CD4-positive, alpha-beta memory T cell (primary cell): ENCODE measurements around the gene HINT2. TPM values are rescaled to one million over a fixed set of nuclear protein-coding genes. Genes with fewer than 3 reads are reported as not detected.

ENCODE experiments used
- CTCF ChIA-PET: fragments of 350-600 bp; sonication (Branson Sonifier 250); formaldehyde crosslinking; loops from one replicate; lab custom pipeline; 2021; ENCODE audit warnings: inconsistent platforms; ENCODE audit not compliant: partially characterized antibody; lab: Charles Lee
- POLR2A ChIA-PET: fragments of 350-600 bp; sonication (Branson Sonifier 250); formaldehyde crosslinking; loops from one replicate; lab custom pipeline; 2021; ENCODE audit not compliant: partially characterized antibody; lab: Charles Lee
- DNase-seq, 5 donors: peaks; one replicate each; pipeline versions ENCODE4 v3.0.0 to v3.0.0-alpha.2; 2020 to 2022; ENCODE audit warnings: mixed read lengths in 1 of 5
- H3K27ac ChIP-seq: one replicate; pipeline ENCODE4 v1.7.0; 2013; ENCODE audit warnings: low read depth, low read length
- H3K27me3 ChIP-seq: 2 replicates; pipeline ENCODE4 v1.7.0; 2013; ENCODE audit warnings: mild to moderate bottlenecking, low read length, moderate library complexity; ENCODE audit not compliant: insufficient read depth
- H3K36me3 ChIP-seq: 2 replicates; pipeline ENCODE4 v1.7.0; 2013; ENCODE audit warnings: mild to moderate bottlenecking, low read length, moderate library complexity; ENCODE audit not compliant: insufficient read depth
- H3K4me1 ChIP-seq: 2 replicates; pipeline ENCODE4 v1.7.0; 2013; ENCODE audit warnings: mild to moderate bottlenecking, low read length, moderate library complexity; ENCODE audit not compliant: insufficient read depth
- H3K4me3 ChIP-seq, 2 donors: one replicate each; pipeline ENCODE4 v1.7.0; 2013; ENCODE audit warnings: low read length in 2 of 2, mild to moderate bottlenecking in 1 of 2
- H3K9me3 ChIP-seq, 2 donors: one replicate each; pipeline ENCODE4 v1.7.0; 2013; ENCODE audit warnings: low read length in 2 of 2, control low read depth in 1 of 2; ENCODE audit not compliant: control insufficient read depth in 1 of 2
- H3K27ac Mint-ChIP-seq, 7 donors: one replicate each; pipeline ENCODE4 v1.8.0; 2020 to 2021; ENCODE audit warnings: mixed read lengths in 7 of 7, mild to moderate bottlenecking in 6 of 7, inconsistent platforms in 3 of 7, moderate library complexity in 3 of 7
- H3K27me3 Mint-ChIP-seq, 2 donors: one replicate each; pipeline ENCODE4 v1.8.0; 2020 to 2021; ENCODE audit warnings: mixed read lengths in 2 of 2
- H3K36me3 Mint-ChIP-seq, 2 donors: one replicate each; pipeline ENCODE4 v1.8.0; 2020 to 2021; ENCODE audit warnings: mixed read lengths in 2 of 2, inconsistent platforms in 1 of 2, mild to moderate bottlenecking in 1 of 2
- H3K4me1 Mint-ChIP-seq, 4 donors: one replicate each; pipeline ENCODE4 v1.8.0; 2020 to 2021; ENCODE audit warnings: mixed read lengths in 4 of 4, mild to moderate bottlenecking in 1 of 4
- H3K4me3 Mint-ChIP-seq, 8 donors: one replicate each; pipeline ENCODE4 v1.8.0; 2020 to 2021; ENCODE audit warnings: mixed read lengths in 8 of 8, mild to moderate bottlenecking in 7 of 8, moderate library complexity in 6 of 8, inconsistent platforms in 3 of 8
- H3K9me3 Mint-ChIP-seq, 8 donors: one replicate each; pipeline ENCODE4 v1.8.0; 2020 to 2021; ENCODE audit warnings: mixed read lengths in 8 of 8, mild to moderate bottlenecking in 5 of 8, inconsistent platforms in 3 of 8, moderate library complexity in 1 of 8
- intact Hi-C: fragments of 100-400 bp; cut with micrococcal nuclease; formaldehyde crosslinking; loops from one replicate; pipeline ENCODE4 v1.15.1; 2023
- polyA plus RNA-seq, 2 donors: library from polyadenylated mRNA; unstranded; fragments of 300-500 nt; fragmentation: Illumina TruSeq; gene quantifications; one replicate each; pipeline ENCODE4 v1.2.3, GENCODE V29; 2021
- total RNA-seq, 2 experiments: library from RNA; stranded (reverse); gene quantifications; one replicate each; pipeline ENCODE4 v1.2.3, GENCODE V29; 2021

The HINT2 gene
- total and polyA plus RNA-seq, 4 experiments from 2014 or later: 22.9 to 111 (median 52.8) TPM

DNA sequence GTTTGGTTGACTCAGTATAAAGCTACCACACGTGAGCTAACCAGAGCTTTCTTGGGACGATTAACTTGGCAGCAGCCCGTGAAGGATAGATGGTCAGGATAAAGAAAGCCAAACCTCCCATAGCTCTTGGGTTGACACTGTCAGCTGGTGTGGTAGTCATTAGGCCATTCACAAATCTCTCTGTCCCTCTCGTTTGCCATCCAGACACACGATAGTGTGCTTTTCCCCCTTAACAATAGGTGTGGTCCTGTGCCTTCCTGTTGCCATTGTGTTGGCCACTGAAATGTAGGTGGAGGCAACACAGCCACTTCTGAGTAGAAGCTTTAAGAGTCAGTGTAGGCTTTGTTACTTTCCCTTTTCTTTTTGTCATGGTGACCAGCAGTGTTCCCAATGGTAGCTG lies 43.6 kb upstream of the HINT2 start:
- no peak for DNase-seq
- Mint-ChIP-seq H3K4me1 (peaks cover 0 to 3% (median 1%) of the 10 kb centered on the region in 4 donors), H3K36me3 (no peaks in the 10 kb centered on the region), H3K27me3 (peaks cover 10 to 14% of the 10 kb centered on the region in 2 donors), H3K27ac (no peak overlapping the region), H3K9me3 (peaks cover 0 to 2% (median 0%) of the 10 kb centered on the region in 8 donors), H3K4me3 (no peak overlapping the region)
- intact Hi-C loops: no loop called here
- Histone ChIP-seq H3K27ac (no peak overlapping the region), H3K4me3 (no peak overlapping the region), H3K4me1 (no peaks in the 10 kb centered on the region), H3K36me3 (no peaks in the 10 kb centered on the region), H3K27me3 (no peaks in the 10 kb centered on the region), H3K9me3 (no peaks in the 10 kb centered on the region)
- POLR2A ChIA-PET: no interaction called here
- CTCF ChIA-PET: interaction anchor here (0.9 to 1.4 kb wide), 4 partner anchors 24 to 83 kb away, joined by 3 to 5 read pairs (median 3); no protein-coding TSS in a partner anchor

- peaks cover 8 to 10% of the 10 kb centered on the region in 2 donors for H3K27me3 Mint-ChIP-seq
- Histone ChIP-seq H3K27me3 (no peaks in the 10 kb centered on the region), H3K4me1 (no peaks in the 10 kb centered on the region), H3K27ac (no peak overlapping the region), H3K4me3 (no peak overlapping the region), H3K36me3 (no peaks in the 10 kb centered on the region), H3K9me3 (no peaks in the 10 kb centered on the region)
- peak overlapping the region in 2 of 7 donors; percentile 12 to 22 for H3K27ac Mint-ChIP-seq
- no peak overlapping the region for H3K4me3 Mint-ChIP-seq
- DNase-seq: no peak
- intact Hi-C loops: no loop called here
- peaks cover 0 to 2% (median 0%) of the 10 kb centered on the region in 8 donors for H3K9me3 Mint-ChIP-seq
- ChIA-PET POLR2A (interaction anchor here (0.6 to 1.0 kb wide), 2 partner anchors 11 to 125 kb away, joined by 3 read pairs; partner anchors contain the start of genes CREB3 and TLN1), CTCF (interaction anchor here (1.0 to 1.6 kb wide), 5 partner anchors 9 to 31 kb away, joined by 3 to 5 read pairs (median 3); no protein-coding TSS in a partner anchor)
- H3K4me1 Mint-ChIP-seq: peaks cover 0 to 3% (median 1%) of the 10 kb centered on the region in 4 donors
- no peaks in the 10 kb centered on the region for H3K36me3 Mint-ChIP-seq
Measured at GRCh38 chr9:35856882-35857281, 42.0 kb upstream of the HINT2 start.

GRCh38 chr9:35856206-35856605 lies 41.4 kb upstream of the HINT2 start:
- no peak for DNase-seq
- Mint-ChIP-seq H3K4me3 (no peak overlapping the region), H3K27me3 (peaks cover 6 to 8% of the 10 kb centered on the region in 2 donors), H3K4me1 (peaks cover 0 to 3% (median 1%) of the 10 kb centered on the region in 4 donors), H3K27ac (peak overlapping the region in 2 of 7 donors; percentile 52 to 76), H3K9me3 (peaks cover 0 to 2% (median 0%) of the 10 kb centered on the region in 8 donors), H3K36me3 (no peaks in the 10 kb centered on the region)
- POLR2A ChIA-PET: interaction anchor here (1.0 kb wide), 1 partner anchor 11 kb away, joined by 3 read pairs; no protein-coding TSS in a partner anchor
- Histone ChIP-seq H3K4me3 (no peak overlapping the region), H3K36me3 (no peaks in the 10 kb centered on the region), H3K27ac (no peak overlapping the region), H3K9me3 (no peaks in the 10 kb centered on the region), H3K27me3 (no peaks in the 10 kb centered on the region), H3K4me1 (no peaks in the 10 kb centered on the region)
- intact Hi-C loops: no loop called here
- CTCF ChIA-PET: interaction anchor here (1.0 to 1.6 kb wide), 3 partner anchors 9 to 31 kb away, joined by 3 to 5 read pairs (median 3); no protein-coding TSS in a partner anchor

- POLR2A ChIA-PET: no interaction called here
- Mint-ChIP-seq H3K4me1 (peaks cover 0 to 3% (median 1%) of the 10 kb centered on the region in 4 donors), H3K4me3 (no peak overlapping the region), H3K27me3 (peaks cover 3% of the 10 kb centered on the region in 2 donors), H3K27ac (no peak overlapping the region), H3K9me3 (peaks cover 0 to 2% (median 0%) of the 10 kb centered on the region in 8 donors), H3K36me3 (no peaks in the 10 kb centered on the region)
- CTCF ChIA-PET: no interaction called here
- no peak for DNase-seq
- no peak overlapping the region for H3K4me3 ChIP-seq
- H3K27ac ChIP-seq: no peak overlapping the region
- no peaks in the 10 kb centered on the region for H3K27me3 ChIP-seq
- intact Hi-C loops: no loop called here
- H3K4me1 ChIP-seq: no peaks in the 10 kb centered on the region
- H3K36me3 ChIP-seq: no peaks in the 10 kb centered on the region
- H3K9me3 ChIP-seq: no peaks in the 10 kb centered on the region
Measured at GRCh38 chr9:35854091-35854762, 39.4 kb upstream of the HINT2 start.

GRCh38 chr9:35852876-35853865 lies 38.3 kb upstream of the HINT2 start:
- no peaks in the 10 kb centered on the region for H3K9me3 Mint-ChIP-seq
- CTCF ChIA-PET: no interaction called here
- Histone ChIP-seq H3K27ac (no peak overlapping the region), H3K4me3 (no peak overlapping the region), H3K4me1 (no peaks in the 10 kb centered on the region), H3K9me3 (no peaks in the 10 kb centered on the region), H3K27me3 (no peaks in the 10 kb centered on the region), H3K36me3 (no peaks in the 10 kb centered on the region)
- POLR2A ChIA-PET: no interaction called here
- H3K27ac Mint-ChIP-seq: peak overlapping the region in 1 of 7 donors; percentile 13
- intact Hi-C loops: no loop called here
- peaks cover 3% of the 10 kb centered on the region in 2 donors for H3K27me3 Mint-ChIP-seq
- no peak overlapping the region for H3K4me3 Mint-ChIP-seq
- DNase-seq: no peak
- H3K4me1 Mint-ChIP-seq: peaks cover 0 to 2% (median 0%) of the 10 kb centered on the region in 4 donors
- H3K36me3 Mint-ChIP-seq: peaks cover 0 to 2% of the 10 kb centered on the region in 2 donors

DNA sequence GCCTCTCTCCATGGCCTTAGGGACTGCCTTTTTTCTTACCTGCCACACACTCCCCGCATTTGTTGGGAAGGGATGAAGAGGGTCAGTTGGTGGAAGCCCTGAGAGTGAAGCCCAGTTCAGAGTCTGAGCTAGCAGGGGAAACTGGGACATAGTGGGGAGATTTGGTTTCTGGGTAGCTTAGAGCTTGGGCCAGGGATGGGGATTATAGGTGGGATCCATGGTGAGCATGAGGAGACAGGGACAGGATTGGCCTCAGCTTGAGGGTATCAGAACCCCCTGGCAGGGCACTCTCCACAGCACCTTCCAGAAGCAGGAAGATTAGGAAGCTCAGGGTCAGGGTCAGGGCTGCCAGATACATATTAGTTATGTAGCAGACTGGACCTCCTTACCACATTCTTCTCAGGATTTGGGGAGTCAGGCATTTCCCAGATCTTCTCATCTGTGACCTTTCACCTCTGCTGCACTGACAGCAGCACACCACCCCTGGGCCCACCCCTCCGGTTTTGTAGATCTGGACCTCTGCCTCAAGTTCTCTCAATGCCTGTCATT lies 37.5 kb upstream of the HINT2 start:
- Histone ChIP-seq H3K4me1 (no peaks in the 10 kb centered on the region), H3K9me3 (no peaks in the 10 kb centered on the region), H3K27ac (no peak overlapping the region), H3K27me3 (no peaks in the 10 kb centered on the region), H3K4me3 (no peak overlapping the region), H3K36me3 (no peaks in the 10 kb centered on the region)
- H3K36me3 Mint-ChIP-seq: peaks cover under 1 to 10% of the 10 kb centered on the region in 2 donors
- CTCF ChIA-PET: no interaction called here
- H3K27ac Mint-ChIP-seq: peak overlapping the region in 1 of 7 donors; percentile 13
- POLR2A ChIA-PET: no interaction called here
- H3K9me3 Mint-ChIP-seq: no peaks in the 10 kb centered on the region
- peaks cover 0 to 7% (median 2%) of the 10 kb centered on the region in 4 donors for H3K4me1 Mint-ChIP-seq
- intact Hi-C loops: no loop called here
- H3K4me3 Mint-ChIP-seq: no peak overlapping the region
- DNase-seq: no peak
- H3K27me3 Mint-ChIP-seq: peaks cover 2 to 3% of the 10 kb centered on the region in 2 donors
